ENCODE results near the gene TMCO4.
A peak's percentile ranks its signal among the peaks of the same experiment; 100 is the strongest.

GRCh38 chr1:19811206-19811851 lies 11.6 kb upstream of the TMCO4 start:
- TF ChIP-seq CTCF (conservative IDR thresholded peaks at IDR 0.05; ENCODE audit: low read length) (peak; percentile 74), EZH2phosphoT487 (IDR thresholded peaks at IDR 0.05; ENCODE audit: borderline replicate concordance, low read depth, low read length) (no peak)
